ENCODE measurements around the gene ZIC1.

Gene ZIC1

DNA sequence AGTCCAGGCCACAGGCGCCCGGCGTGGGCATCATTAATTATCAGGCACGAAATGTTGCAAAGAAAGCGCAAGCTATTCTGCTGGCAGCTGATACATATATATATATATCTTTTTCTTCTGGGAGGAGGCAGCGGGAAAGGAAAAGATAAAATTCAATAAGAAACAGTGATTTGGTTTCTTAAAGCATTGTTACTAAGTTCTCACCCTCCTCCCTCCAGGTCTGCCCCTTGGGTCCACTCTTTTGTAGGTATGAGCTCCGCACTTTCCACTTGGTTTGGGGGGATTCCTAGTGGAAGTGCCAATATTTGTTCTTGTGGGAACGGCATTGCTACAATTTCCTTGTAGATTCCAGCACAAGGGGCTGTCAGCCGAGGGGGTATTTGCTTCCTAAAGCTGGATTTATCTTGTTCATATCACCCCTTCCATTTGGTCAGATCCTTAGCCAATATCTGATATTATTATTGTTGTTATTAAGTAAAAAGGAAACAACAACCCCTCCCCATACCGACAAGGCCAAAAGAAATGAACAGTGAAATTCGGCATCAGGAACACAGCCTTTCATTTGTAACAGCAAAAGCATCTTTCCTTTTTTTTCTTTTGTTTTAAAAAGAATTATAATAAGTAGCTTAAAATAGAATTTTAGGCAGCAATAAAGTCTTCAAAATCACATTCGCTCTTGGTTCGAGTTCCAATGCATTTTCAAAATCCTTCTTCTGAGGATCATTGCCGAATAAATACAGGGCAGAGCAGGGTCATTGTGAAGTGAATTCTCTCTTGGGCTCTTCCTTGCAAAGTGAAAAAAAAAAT is 15.6 kb downstream of the ZIC1 start:
- no peak for DNase-seq

DNA sequence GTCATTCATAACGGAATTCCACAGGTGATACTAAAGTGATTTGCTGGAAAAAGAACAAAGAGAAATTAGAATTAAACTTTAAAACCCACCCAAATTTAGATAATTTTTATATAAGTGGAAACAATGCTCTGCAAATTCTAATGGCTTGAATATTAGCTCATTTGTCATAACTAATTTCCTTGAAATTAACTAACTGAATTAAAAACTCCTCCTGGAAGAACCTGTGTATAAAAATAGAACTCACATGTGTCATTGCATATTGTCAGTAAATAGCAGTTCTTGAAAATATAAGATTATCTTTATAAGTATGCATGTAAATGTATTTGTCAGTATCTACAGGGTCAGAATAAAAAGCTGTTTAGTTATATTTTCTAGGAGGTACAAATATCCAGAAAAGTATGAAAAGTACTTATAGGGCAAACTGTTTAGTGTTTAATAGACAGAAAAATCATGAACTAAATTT is 16.3 kb downstream of the ZIC1 start:
- no peak for DNase-seq

DNA sequence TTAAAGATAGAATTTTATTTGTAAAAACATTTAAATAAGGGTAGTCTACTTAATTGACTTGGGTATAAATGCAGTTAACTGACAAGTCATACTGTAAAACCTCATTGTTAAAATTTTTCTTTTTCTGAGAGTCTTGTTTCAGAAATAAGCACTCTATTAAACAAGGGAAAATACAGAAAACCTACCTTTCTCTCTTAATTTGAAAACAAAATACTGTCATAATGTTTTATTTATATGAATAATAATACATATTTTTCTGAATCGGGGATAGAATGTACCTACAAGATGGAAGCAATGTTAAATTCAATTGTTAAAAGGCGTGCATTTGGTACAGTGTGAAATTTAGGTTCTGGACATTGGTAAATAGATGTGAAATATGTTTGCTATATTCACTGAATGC is 17.8 kb downstream of the ZIC1 start:
- DNase-seq: no peak

DNA sequence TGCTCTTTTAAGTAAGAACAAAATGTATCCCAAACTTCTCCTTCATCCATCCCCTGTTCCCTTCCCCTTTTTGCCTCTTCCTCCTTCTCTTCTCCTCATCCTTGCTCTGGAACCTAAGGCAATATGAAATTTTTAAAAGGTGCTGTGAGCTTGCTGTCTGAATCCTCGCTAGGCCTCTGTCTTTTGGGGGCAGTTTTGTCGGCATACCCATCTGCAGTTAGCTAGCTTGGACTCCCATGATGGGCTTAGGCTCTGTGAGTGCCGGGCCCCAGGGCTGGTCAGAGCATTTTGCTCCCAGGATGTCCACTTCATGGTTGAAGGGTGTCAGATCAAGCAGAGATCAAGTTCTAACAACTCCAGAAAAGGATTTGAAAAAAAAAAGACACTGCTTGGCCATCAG is 18.6 kb downstream of the ZIC1 start:
- no peak for DNase-seq

DNA sequence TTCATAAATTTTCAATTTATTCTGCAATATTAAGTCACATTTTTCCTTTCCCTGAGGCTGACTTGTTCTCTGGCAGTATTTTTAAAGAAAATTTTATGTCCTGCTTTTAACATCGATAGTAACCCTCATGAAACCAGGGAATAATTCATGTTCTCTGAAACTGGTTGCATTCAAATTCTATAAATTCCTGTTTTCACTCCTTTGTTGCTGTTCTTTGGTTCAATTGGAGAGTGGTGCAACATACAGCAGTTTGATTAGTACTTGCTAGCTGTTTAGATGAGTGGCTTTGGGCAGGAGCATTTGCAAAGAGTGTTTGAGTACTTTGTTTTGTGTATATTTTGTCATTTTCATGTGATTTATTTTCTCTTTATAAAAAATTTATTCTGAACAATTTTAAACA is 19.2 kb downstream of the ZIC1 start:
- no peak for DNase-seq

DNA sequence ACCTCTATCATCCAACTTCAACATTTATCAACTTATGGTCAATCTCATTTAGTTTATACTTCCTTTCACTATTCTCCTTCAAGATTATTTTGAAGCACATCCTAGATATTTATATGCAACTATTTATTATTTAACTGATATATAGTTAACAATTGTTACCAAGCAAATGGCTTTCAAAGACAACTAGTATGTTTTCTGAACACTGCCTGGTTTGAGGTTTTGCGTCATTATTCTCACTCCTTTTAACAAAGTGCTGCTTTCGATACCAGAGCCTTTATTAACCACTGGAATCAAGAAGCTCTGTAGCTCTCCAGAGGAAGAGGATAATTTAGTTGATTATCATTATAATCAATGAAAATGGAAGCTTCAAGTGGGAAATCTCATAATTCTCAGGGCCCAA is 19.6 kb downstream of the ZIC1 start:
- DNase-seq: no peak

DNA sequence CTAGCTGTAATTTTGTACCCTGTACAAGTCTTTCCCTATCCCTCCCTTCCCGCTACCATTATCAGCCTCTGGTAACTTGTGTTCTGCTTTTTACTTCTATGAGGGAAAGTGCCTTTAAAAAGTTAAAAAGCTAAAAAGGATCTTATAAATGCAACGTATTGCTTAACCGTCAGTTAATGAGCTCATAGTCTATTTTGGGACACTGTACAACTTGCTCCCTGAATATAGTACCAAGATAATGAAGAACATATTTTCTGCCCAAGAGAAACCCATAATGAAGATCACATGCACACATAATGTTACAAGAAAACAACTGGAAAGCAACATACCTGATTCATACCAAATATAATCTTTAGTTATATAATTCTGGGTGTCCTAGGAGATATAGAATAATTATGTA is 22.6 kb downstream of the ZIC1 start:
- DNase-seq: no peak

DNA sequence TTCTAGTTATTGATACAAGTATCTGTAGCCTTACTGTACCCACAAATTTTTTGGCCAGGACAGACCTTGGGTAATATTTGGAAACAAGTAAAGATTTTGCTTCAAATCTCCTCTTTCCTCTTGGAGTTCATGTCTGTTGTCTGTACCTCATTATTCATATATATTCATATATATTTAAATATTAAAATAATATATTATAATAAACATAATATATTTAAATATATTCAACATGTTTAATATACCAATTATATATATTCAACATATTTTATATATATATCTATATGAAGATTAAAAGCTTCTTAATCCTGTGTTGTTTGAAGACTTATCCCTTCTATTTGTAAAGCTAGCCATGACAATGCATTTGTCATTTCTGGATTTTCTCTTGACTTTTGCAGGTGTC is 38.1 kb downstream of the ZIC1 start:
- DNase-seq: no peak

DNA sequence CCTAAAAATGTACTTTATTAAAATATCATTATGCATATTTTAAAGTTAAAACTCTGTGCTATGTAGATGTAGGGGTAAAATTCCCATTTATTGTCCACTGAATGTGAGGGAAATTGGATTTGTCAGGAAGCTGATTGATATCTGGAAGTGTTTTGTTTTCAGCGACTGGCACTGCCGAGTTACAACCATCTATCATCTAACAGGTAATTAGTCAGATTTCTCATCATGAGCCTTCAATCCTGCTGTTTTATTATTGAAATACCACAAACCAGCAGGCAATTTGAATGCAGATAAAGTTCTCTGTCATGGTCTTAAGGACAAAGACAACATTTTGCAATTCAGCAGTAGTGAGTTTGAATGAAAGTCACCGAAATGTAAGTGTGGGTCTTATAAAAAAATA is 40.5 kb downstream of the ZIC1 start:
- no peak for DNase-seq

DNA sequence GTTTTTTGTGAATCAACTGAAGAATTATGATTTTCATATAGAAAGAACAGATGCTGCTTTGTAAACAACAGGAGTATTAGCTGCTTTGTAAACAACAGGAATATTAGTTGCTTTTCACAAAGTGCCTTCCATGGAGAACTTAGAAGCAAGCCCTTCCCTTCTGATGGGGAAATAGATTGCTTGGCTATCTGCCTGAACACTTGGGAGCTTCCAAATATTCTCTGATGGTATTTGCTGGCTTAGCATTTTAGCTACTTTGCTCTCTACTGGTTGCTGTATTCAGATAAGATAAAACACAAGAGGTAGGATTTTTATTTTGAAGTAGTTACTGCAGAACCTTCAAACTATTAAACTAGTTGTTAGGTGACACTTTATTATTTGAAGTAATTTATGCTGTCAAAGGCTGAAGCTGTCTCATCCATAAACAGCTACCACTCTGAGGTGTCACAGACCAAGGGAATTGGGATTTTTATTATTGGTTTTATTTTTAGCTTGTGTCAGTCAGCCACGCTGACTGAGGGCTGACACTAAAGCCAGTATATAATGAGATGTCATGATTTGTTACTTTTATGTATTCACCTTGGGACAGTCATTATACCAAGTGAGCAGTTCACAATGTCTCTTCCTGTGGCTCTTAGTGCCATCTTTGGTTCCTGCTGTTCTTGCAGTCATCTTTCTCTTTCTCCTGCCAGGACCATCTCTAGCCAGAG is 50.0 kb downstream of the ZIC1 start:
- no peak for DNase-seq

DNA sequence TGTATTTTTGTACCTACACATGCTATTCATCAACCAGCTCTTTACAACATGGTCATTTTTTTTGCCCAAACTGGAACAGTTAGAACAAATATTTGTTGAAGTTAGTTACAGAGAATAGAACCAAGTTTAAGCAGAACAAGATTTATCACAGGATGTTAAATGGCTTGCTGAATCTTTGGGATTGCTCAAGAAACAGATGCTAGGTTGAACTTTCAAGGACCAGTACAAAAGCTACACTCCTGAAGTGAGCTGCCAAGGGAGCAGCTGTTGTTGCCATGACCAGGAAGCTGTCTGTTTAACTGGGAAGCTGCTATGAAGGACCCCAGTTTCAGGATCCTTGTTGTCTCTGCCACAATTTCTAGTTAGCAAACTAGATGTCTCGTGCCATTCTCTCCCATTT is 53.7 kb downstream of the ZIC1 start:
- no peak for DNase-seq

Measured in bone marrow (tissue), 2 donors.